Glomerular endothelial cell (primary cell): Measurements from ENCODE around the gene GRM6. TPM values are rescaled to one million over a fixed set of nuclear protein-coding genes. Genes with fewer than 3 reads are reported as not detected.

Experiments
- DNase-seq: peaks from one replicate; pipeline ENCODE4 v3.0.0-alpha.2; 2011; ENCODE audit warnings: low read depth, low spot score; ENCODE audit errors: extremely low read depth
- total RNA-seq: library from RNA; depleted of rRNA; stranded (reverse); fragments of >200 nt; gene quantifications from 2 replicates; pipeline ENCODE4 v1.2.3, GENCODE V29; 2015

The GRM6 gene
- total RNA-seq, 1 donor from 2014 or later: not detected

DNA sequence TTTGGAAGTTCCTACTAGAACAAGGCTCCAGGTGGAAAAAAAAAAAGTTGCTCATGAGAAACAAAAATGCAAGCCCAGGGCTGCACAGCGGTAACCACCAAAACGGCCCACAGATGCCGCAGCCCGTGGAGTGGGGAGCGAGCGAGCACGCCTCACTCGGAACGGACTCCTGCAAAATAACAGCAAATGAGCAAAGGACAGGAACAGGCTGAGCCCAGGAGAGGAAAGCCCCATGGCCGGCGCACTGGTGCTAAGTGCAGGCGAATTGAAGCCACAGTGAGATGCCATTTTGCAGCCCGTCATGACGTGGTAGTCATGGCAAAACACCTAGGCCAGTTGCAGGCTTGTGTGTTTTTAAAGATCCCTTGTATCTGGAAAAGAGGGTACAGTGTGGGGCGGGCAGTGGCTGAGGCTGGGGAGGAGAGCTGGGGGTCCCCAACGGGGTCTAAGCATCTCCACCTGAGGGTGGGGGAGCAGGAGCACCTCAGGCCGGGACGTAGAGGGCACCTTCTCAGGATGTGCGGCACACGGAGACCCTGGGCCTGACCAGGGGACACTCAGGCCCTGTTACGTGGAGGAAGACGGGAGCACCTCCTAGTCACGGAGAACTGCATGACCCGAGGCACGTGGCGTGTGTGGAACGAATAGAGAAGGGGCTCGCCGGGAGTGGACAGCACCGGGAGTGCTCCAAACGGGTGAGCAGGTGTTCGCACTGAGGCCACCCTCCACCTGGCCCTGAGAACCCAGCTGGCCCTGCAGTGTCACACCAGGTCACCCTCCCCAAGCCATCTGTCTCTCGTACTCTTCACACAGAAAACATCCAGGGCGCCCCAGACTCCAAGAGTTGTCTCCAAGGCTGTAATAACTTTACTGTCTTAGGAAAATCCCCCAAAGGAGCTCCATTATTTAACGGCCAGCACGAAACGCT is 10.7 kb downstream of the GRM6 start:
- DNase-seq: no peak

DNA sequence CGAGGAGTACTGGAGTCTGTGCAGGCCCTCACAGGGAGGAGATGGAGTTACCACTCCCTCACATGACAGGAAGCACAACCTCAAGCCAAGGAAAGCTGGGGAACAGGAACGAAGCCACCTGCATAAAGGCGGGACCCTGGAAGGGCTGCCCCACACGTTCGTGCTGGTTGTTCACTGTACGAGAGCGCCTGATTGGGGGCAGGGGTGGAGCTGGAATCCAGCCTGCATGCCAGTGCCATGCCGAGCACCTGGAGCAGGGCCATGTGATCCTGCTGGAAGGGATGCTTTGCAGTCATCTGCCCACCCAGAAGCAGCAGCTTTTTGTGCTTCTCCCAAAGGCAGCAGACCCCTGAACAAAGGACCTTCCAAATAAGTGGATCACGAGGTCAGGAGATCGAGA is 11.4 kb downstream of the GRM6 start:
- DNase-seq: no peak

DNA sequence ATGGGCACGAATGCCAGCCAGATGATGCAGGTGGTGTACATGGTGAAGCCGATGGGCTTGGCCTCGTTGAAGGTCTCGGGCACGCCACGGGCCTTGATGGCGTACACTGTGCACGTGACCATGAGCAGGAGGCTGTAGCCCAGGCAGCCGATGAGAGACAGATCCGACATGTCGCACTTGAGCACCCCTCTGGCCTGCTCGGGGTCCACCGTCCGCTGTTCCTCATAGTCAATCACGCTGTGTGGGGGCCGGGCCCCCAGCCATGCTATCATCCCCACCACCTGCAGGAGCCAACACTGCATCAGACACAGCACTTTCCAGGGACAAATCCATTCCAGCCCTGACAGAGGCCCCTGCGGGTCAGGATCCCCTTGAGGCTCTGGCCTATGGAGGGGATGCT is 12.2 kb downstream of the GRM6 start:
- DNase-seq: no peak

DNA sequence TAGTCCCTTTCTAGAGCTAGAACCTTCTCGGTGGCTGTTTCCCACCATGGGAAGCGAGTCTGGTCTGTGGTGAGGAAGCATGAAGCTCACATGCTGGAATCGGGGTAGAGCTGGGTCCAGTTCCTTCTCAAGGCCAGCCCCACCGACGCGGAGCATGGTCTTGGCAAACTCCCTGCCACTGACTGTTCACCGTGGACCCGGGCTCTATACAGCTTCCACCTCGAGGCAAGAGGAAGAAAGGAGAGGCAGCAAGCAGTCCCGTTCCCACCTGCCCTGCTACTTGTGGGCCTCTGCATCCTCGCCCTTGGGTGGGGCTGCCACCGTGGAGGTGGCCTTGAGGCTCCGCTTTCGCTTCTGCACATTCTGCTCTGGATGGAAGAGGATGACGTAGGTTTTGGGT is 13.7 kb downstream of the GRM6 start:
- no peak for DNase-seq

DNA sequence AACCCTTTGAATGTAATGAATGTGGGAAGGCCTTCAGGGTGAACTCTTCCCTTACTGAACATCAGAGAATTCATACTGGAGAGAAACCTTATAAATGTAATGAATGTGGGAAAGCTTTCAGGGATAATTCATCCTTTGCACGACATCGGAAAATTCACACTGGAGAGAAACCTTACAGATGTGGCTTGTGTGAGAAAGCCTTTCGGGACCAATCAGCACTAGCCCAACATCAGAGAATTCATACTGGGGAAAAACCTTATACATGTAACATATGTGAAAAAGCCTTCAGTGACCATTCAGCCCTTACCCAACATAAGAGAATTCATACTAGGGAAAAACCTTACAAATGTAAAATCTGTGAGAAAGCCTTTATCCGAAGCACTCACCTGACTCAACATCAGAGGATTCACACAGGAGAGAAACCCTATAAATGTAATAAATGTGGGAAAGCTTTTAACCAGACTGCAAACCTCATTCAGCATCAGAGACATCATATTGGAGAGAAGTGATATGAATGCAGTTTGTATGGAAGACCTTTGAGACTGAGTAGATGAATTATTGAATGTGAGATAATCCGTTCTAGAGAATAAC is 29.6 kb downstream of the GRM6 start:
- no peak for DNase-seq

DNA sequence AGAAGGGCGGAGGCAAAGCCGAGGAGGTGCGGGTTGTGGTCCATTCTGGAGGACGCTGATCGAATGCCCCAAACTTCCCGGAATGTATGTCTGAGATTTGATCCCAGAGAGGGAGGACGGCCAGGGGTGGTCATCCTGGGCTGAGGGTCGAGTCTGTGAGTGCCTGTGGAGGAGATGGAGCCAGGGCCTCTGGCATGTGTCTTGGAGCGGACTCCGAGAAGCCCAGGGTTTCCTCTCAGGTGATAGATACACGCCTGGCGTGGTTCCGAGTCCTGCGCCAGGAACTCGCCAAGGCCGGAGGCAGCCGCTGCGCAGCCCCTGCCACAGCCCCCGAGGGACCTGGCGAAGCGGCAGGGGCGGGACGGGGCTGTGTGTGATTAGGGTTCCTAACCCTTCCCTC is 53.8 kb downstream of the GRM6 start:
- DNase-seq: no peak

DNA sequence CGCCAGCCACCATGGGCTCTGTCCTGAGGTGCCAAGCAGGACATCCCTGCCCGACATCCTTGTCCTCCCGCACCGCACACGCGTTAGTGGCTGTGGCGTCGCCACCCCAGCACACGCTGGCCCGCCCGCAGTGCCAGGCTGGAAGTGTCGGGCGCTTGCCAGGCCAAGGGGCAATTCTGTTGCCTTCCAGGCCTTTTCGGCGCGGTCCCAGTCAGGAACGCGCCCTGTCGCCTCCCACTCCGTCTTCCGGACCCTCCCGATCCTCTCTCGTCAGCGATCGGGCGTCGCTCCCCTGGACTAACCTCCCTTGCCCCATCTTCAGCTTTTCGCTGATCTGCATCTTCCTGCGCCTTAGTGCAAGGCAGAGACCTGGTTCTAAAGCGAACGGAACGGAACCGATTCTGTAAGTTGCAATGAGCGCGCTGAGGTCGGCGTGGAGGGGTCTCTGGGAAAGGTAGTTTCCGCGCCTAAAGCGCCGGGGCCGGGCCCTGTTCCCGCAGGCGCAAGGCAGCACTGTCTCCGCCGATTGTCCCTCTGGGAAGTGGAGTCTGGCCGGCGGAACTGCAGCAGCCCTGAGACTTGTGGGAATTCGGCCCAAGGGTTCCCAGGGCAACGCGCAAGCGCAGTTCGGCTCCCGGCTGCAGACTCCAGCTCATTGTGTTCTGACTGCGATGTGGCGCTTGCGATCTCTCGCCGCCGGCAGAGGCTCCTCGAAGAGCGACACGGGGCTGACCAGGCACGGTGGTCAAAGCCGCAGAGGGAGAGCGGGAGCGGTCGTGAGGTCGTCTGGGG is 54.4 kb downstream of the GRM6 start, which contains the start of gene ZNF454:
Gene ZNF454, plus strand, starts transcription at position 630 of the 792 bp plus-strand sequence. CDS start 1,594 bp downstream, outside the sequence.
- DNase-seq: no peak

DNA sequence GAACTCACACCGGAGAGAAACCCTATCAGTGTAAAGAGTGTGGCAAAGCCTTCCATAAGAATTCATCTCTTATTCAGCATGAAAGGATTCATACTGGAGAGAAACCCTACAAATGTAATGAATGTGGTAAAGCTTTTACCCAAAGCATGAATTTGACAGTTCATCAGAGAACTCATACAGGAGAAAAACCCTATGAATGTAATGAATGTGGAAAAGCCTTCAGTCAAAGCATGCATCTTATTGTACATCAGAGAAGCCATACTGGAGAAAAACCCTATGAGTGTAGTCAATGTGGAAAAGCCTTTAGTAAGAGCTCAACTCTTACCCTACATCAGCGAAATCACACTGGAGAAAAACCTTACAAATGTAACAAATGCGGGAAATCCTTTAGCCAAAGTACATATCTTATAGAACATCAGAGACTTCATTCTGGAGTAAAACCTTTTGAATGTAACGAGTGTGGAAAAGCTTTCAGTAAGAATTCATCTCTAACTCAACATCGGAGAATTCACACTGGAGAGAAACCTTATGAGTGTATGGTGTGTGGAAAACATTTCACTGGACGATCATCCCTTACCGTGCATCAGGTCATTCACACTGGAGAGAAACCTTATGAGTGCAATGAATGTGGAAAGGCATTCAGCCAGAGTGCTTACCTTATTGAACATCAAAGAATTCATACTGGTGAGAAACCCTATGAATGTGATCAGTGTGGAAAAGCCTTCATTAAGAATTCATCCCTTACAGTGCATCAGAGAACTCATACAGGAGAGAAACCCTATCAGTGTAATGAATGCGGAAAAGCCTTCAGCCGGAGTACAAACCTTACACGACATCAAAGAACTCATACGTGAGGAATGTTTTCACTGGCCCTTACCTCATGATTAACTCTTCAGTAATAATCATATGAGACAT is 63.0 kb downstream of the GRM6 start:
- no peak for DNase-seq

Other genes with a start within 250 kb of the GRM6 start
- gene ZNF354B, start 135.4 kb downstream of the GRM6 start, total RNA-seq: 9.4 and 10.7 TPM in 2 replicates
- gene ZFP2, start 99.4 kb downstream of the GRM6 start, total RNA-seq: 0.39 and 0.82 TPM in 2 replicates
- 1.3 and 3.3 TPM in 2 replicates for gene ZNF454, start 54.1 kb downstream of the GRM6 start, total RNA-seq
- 1.8 and 3.2 TPM in 2 replicates for gene ZNF879, start 28.5 kb upstream of the GRM6 start, total RNA-seq
- gene ZNF354C, start 65.1 kb upstream of the GRM6 start, total RNA-seq: 3.1 and 4.6 TPM in 2 replicates